Endothelial cell (in vitro differentiated cells): Measurements from ENCODE around the gene RPL5. TPM values are rescaled to one million over a fixed set of nuclear protein-coding genes. Genes with fewer than 3 reads are reported as not detected.

Experiments
- DNase-seq: peaks from one replicate; pipeline ENCODE4 v3.0.0; 2021; ENCODE audit warnings: low spot score
- H3K27ac Mint-ChIP-seq: one replicate; pipeline ENCODE4 v1.8.0; 2021; ENCODE audit warnings: mixed read lengths, inconsistent platforms; ENCODE audit not compliant: unreplicated experiment
- H3K27me3 Mint-ChIP-seq: one replicate; pipeline ENCODE4 v1.8.0; 2021; ENCODE audit warnings: mild to moderate bottlenecking, moderate library complexity, mixed read lengths, inconsistent platforms; ENCODE audit not compliant: unreplicated experiment
- H3K36me3 Mint-ChIP-seq: one replicate; pipeline ENCODE4 v1.8.0; 2021; ENCODE audit warnings: mild to moderate bottlenecking, low read depth, mixed read lengths, inconsistent platforms; ENCODE audit not compliant: unreplicated experiment
- H3K4me1 Mint-ChIP-seq: one replicate; pipeline ENCODE4 v1.8.0; 2021; ENCODE audit warnings: mild to moderate bottlenecking, mixed read lengths, inconsistent platforms; ENCODE audit not compliant: unreplicated experiment
- H3K4me3 Mint-ChIP-seq: one replicate; pipeline ENCODE4 v1.8.0; 2021; ENCODE audit warnings: mild to moderate bottlenecking, mixed read lengths, inconsistent platforms; ENCODE audit not compliant: unreplicated experiment
- H3K9me3 Mint-ChIP-seq: one replicate; pipeline ENCODE4 v1.8.0; 2021; ENCODE audit warnings: mixed read lengths, inconsistent platforms; ENCODE audit not compliant: unreplicated experiment
- total RNA-seq: library from RNA; stranded (reverse); fragmentation: NEBNext Ultra II Directional; extraction: Animal tissue kit (Norgen Biotek cat#: 25700); gene quantifications from one replicate; pipeline ENCODE4 v1.2.1, GENCODE V29; 2021; ENCODE audit not compliant: unreplicated experiment
- TF ChIP-seq, protein P1 (sequence below): fragments of 200-600 bp; sonication (generic); IDR thresholded peaks from one replicate; pipeline ENCODE4 v1.5.0; 2021; ENCODE audit warnings: antibody characterized with exemption; ENCODE audit not compliant: unreplicated experiment

The RPL5 gene
- total RNA-seq, 1 donor from 2014 or later: 1,318 TPM

DNA sequence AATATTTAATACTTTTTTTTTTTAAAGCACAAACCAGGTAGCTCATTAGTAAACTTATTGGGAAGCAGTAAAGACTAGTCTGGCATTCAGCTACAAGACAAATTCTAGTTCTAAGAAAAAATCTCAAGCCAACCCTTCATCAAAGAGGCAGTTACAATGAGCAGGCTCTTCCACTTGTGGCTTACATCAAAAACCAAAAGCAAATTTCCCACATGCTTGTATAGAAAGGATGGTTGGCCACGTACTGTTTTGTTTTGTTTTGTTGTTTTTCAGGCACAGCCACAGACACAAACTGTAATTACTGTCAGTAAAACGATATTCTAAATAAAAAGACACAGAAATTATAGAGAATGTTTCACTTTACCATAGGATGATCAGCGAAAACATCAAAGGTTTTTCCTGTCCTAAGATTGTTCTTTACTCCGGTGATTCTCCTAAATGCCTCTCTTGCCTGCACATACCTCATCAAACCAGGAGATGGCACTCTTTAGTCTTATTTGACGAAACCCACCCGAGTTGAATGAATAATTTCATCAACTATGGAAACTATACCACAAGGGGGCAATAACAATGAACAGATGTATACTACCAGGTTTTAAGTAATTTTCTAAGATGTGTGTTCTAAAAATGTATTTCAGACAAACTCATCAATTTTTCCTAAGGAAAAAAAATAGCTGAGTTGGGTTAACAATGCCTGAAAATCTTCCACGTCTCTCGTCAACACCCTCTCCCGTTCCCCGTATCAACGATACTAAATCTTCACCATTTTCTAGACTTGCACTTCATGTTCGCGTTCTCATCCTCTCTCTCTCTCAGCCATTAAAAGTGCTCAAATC lies 26.9 kb downstream of the RPL5 start:
- Mint-ChIP-seq H3K4me3 (no peak overlapping the region), H3K27ac (no peak overlapping the region), H3K36me3 (no peaks in the 10 kb centered on the region), H3K4me1 (no peaks in the 10 kb centered on the region), H3K9me3 (no peaks in the 10 kb centered on the region), H3K27me3 (peaks cover 2% of the 10 kb centered on the region)
- TF ChIP-seq, protein P1, sequence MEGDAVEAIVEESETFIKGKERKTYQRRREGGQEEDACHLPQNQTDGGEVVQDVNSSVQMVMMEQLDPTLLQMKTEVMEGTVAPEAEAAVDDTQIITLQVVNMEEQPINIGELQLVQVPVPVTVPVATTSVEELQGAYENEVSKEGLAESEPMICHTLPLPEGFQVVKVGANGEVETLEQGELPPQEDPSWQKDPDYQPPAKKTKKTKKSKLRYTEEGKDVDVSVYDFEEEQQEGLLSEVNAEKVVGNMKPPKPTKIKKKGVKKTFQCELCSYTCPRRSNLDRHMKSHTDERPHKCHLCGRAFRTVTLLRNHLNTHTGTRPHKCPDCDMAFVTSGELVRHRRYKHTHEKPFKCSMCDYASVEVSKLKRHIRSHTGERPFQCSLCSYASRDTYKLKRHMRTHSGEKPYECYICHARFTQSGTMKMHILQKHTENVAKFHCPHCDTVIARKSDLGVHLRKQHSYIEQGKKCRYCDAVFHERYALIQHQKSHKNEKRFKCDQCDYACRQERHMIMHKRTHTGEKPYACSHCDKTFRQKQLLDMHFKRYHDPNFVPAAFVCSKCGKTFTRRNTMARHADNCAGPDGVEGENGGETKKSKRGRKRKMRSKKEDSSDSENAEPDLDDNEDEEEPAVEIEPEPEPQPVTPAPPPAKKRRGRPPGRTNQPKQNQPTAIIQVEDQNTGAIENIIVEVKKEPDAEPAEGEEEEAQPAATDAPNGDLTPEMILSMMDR: peak; percentile 94
- DNase-seq: peak; percentile 47

DNA sequence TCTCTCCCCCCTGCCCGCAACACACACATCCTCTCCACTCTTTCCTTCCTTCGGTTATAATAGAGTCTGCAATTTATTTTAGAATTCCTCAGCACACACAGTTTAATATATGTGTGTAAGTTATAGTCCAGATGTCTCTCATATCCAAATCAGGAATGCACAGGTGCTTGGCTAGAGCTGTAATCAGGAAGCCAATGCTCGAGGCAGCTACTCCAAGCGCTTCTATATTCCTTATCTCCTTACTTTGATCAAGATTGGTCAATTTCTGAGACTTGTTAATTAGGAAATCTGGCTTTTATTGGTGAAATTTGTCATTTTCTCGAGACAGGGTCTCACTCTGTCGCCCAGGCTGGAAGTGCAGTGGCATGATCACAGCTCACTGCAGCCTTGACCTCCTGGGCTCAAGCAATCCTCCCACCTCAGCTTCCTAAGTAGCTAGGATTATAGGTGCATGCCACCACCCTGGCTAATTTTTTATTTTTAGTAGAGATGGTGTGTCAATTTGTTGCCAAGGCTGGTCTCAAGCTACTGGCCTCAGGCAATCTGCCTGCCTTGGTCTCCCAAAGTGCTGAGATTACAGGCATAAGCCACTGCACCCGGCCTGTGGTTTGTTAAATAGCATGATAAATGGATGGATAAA lies 27.7 kb downstream of the RPL5 start:
- H3K27ac Mint-ChIP-seq: no peak overlapping the region
- no peak for DNase-seq
- peaks cover 2% of the 10 kb centered on the region for H3K27me3 Mint-ChIP-seq
- H3K36me3 Mint-ChIP-seq: no peaks in the 10 kb centered on the region
- no peaks in the 10 kb centered on the region for H3K4me1 Mint-ChIP-seq
- no peak overlapping the region for H3K4me3 Mint-ChIP-seq
- H3K9me3 Mint-ChIP-seq: no peaks in the 10 kb centered on the region
- TF ChIP-seq, protein P1: no peak

DNA sequence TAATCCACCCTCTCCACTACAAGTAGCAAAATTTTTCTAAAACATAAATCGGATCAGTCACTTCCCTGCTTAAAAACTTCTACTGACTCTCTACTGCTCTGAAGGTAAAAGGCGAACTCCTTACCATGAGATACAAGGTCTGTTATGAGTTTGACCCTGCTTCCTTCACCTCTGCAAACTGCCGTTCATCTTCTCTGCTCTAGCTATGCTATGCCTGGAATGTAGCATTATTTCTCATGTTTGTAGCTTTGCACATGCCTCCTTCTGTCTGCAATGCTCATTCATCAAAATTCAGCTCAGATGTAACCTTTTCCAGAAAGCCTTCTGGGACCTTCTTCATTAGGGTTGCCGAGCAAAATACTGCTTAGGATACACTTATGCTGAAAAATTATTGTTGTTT lies 30.8 kb downstream of the RPL5 start:
- H3K27me3 Mint-ChIP-seq: peaks cover 2% of the 10 kb centered on the region
- no peaks in the 10 kb centered on the region for H3K36me3 Mint-ChIP-seq
- DNase-seq: no peak
- TF ChIP-seq, protein P1: no peak
- no peaks in the 10 kb centered on the region for H3K9me3 Mint-ChIP-seq
- no peaks in the 10 kb centered on the region for H3K4me1 Mint-ChIP-seq
- no peak overlapping the region for H3K27ac Mint-ChIP-seq
- H3K4me3 Mint-ChIP-seq: no peak overlapping the region

DNA sequence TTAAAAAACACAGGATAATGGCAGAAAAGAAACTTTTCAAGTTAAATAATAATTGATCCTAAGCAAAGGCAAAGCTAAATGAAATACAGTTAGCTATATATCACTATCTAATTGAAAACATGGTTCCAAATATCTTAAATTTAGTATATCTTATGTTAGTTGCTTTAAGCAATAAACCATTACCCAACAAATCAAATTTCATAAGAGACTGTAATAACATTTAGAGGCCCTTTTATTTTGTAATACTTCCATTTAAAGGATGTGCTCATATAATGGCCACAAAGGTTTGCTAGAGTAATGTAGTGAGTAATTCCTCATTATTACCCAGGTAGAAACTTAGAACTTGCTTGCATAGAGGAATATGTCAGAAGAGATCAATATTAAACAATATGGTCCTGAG lies 32.3 kb downstream of the RPL5 start:
- no peak overlapping the region for H3K4me3 Mint-ChIP-seq
- H3K9me3 Mint-ChIP-seq: no peaks in the 10 kb centered on the region
- TF ChIP-seq, protein P1: no peak
- H3K27me3 Mint-ChIP-seq: peaks cover 2% of the 10 kb centered on the region
- DNase-seq: no peak
- no peaks in the 10 kb centered on the region for H3K4me1 Mint-ChIP-seq
- H3K36me3 Mint-ChIP-seq: no peaks in the 10 kb centered on the region
- H3K27ac Mint-ChIP-seq: no peak overlapping the region

DNA sequence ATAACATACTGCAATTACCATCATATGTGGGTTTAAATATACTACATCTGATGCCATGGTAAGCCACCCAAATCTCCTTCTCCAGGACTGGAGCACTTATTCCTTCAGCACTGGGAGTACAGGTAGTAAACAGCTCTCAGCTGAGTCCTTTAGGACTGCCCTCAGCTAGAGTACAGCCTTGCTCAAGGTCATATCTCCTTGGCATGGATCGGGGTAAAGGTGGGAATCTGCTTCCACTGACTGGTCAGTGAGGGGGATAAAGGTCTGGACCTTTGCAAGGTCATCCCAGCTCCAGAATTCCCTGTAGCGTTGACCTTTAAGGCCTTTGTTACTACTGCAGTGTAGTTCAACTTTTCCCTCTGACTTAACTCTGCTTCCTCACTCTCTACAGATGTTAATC lies 38.8 kb downstream of the RPL5 start:
- H3K4me3 Mint-ChIP-seq: no peak overlapping the region
- H3K36me3 Mint-ChIP-seq: no peaks in the 10 kb centered on the region

More for the DNA sequence above, 38.8 kb downstream of the RPL5 start:
- H3K9me3 Mint-ChIP-seq: no peaks in the 10 kb centered on the region
- H3K4me1 Mint-ChIP-seq: no peaks in the 10 kb centered on the region
- H3K27ac Mint-ChIP-seq: no peak overlapping the region
- DNase-seq: no peak
- peaks cover 1% of the 10 kb centered on the region for H3K27me3 Mint-ChIP-seq
- TF ChIP-seq, protein P1: no peak
